HL-60 (cell line): ENCODE results near the gene JMJD4.

Source experiments
- POLR2AphosphoS5 ChIP-seq: IDR thresholded peaks from 2 replicates; pipeline ENCODE4 v1.6.1; 2012; ENCODE audit warnings: low read depth
- SPI1 ChIP-seq: IDR thresholded peaks from 2 replicates; pipeline ENCODE4 v1.6.1; 2012; ENCODE audit warnings: low read depth, mild to moderate bottlenecking, borderline replicate concordance
- TF ChIP-seq, protein P1 (sequence below): IDR thresholded peaks from one replicate; pipeline ENCODE4 v1.5.1; 2011; ENCODE audit warnings: low read length, control low read depth, inconsistent platforms; ENCODE audit not compliant: insufficient read depth
- TF ChIP-seq, protein P2 (sequence below): IDR thresholded peaks from 2 replicates; pipeline ENCODE4 v1.6.1; 2012; ENCODE audit warnings: low read depth; ENCODE audit not compliant: insufficient replicate concordance

DNA sequence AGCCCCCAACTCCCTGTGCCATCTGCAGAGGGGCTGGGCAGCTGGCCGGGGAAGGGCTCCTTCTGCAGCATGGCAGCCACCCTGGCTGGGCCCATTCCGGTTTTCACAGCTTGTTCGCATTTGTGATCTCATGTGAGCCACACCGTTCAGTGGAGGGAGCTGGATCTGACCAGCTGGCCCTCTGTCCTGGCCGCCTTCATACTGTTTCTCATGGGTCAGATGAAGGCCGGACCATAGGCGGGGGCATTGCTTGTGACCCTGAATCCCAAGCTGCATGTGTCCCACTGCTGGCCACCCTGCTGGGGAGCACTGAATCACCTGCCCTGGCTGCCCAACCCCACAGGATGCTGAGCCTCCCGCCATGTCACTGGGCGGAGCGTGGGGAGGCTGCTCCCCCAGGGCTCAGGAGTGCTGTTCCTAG is 43.9 kb upstream of the JMJD4 start:
- TF ChIP-seq, protein P1, sequence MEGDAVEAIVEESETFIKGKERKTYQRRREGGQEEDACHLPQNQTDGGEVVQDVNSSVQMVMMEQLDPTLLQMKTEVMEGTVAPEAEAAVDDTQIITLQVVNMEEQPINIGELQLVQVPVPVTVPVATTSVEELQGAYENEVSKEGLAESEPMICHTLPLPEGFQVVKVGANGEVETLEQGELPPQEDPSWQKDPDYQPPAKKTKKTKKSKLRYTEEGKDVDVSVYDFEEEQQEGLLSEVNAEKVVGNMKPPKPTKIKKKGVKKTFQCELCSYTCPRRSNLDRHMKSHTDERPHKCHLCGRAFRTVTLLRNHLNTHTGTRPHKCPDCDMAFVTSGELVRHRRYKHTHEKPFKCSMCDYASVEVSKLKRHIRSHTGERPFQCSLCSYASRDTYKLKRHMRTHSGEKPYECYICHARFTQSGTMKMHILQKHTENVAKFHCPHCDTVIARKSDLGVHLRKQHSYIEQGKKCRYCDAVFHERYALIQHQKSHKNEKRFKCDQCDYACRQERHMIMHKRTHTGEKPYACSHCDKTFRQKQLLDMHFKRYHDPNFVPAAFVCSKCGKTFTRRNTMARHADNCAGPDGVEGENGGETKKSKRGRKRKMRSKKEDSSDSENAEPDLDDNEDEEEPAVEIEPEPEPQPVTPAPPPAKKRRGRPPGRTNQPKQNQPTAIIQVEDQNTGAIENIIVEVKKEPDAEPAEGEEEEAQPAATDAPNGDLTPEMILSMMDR = no peak
- TF ChIP-seq, protein P2, sequence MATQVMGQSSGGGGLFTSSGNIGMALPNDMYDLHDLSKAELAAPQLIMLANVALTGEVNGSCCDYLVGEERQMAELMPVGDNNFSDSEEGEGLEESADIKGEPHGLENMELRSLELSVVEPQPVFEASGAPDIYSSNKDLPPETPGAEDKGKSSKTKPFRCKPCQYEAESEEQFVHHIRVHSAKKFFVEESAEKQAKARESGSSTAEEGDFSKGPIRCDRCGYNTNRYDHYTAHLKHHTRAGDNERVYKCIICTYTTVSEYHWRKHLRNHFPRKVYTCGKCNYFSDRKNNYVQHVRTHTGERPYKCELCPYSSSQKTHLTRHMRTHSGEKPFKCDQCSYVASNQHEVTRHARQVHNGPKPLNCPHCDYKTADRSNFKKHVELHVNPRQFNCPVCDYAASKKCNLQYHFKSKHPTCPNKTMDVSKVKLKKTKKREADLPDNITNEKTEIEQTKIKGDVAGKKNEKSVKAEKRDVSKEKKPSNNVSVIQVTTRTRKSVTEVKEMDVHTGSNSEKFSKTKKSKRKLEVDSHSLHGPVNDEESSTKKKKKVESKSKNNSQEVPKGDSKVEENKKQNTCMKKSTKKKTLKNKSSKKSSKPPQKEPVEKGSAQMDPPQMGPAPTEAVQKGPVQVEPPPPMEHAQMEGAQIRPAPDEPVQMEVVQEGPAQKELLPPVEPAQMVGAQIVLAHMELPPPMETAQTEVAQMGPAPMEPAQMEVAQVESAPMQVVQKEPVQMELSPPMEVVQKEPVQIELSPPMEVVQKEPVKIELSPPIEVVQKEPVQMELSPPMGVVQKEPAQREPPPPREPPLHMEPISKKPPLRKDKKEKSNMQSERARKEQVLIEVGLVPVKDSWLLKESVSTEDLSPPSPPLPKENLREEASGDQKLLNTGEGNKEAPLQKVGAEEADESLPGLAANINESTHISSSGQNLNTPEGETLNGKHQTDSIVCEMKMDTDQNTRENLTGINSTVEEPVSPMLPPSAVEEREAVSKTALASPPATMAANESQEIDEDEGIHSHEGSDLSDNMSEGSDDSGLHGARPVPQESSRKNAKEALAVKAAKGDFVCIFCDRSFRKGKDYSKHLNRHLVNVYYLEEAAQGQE = no peak
- TF ChIP-seq SPI1 = no peak
- TF ChIP-seq POLR2AphosphoS5 = no peak
